Stimulated activated CD8-positive, alpha-beta memory T cell treated with anti-CD3 and anti-CD28 coated beads, Interleukin-12 subunit alpha, Interleukin-12 subunit beta, amount 100 ng/mL, for 1 hour (primary cell): ENCODE measurements around the gene OBSCN.

Experiments
- DNase-seq: peaks from one replicate; pipeline ENCODE4 v3.0.0-alpha.2; 2020; ENCODE audit warnings: low read depth

The OBSCN gene

GRCh38 chr1:228341814-228342626 lies 134.2 kb downstream of the OBSCN start:
- DNase-seq: no peak

DNA sequence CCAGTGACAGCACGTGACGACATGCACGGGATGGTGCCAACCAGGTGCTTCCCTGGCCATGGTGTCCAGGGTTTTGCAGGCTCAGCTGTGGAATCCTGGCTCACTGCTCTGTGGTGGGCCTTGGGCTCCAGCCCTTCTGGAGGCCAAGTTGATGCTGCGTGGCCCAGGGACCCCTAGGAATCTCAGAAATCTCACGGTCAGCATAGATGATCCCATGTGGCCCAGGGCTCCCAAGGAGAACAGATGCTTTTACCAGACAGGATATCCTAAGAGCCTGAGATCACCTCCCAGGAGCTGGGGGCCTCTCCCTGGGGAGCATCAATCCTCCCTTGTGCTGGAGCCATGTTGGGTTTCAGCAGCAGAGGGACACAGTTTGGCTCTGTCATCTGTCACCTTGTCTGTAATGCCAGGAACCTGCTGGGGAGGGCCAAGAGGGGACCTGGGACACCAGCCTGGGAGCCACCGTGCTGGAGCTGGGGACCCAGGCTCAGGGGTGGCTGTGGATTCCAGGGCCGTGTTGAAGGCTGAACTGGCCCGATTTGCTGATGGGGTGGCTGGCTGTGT lies 134.9 kb downstream of the OBSCN start:
- no peak for DNase-seq

DNA sequence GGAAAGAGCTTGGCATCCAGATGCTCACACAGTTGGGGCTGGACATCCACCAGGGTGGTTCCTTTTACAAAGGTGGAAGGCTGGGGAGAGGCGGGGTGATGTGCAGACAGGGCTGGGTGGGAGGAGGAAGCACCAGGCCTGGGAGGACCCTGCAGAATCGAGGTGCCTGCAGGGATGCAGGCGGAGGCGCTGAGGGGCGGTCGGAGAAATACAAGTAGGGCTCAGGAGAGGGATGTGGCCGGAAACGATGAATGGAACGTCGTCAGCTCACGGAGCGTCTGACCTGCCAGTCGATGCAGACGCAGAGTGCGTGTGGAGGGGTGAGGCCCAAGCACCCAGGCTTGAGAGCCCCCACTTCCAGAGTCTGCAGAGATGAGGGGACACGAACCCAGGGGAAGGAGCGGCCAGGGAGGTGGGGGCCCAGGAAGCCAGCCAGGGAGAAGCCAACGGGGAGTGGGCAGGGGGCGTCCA lies 135.4 kb downstream of the OBSCN start:
- DNase-seq: no peak

DNA sequence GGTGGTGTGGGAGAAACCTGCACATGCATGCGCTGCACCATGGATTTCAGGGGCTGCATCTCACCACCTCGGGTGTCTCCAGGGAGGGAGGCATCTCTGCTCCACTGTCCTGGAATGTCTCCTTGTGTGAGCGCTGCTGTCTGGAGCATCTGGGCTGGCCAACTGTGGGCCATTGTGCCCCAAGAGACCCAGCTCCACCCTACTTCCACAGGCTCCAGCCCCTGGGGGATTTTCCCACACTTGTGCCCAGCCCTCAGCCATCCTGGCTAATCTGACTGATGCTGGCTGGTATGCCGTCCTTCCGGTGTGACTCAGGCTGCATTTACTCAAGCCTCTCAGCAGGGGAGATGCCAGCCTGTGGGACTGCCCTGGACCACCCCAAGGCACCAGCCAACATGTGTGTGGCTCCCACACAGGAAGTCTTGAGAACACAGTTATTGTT lies 136.8 kb downstream of the OBSCN start:
- no peak for DNase-seq

DNA sequence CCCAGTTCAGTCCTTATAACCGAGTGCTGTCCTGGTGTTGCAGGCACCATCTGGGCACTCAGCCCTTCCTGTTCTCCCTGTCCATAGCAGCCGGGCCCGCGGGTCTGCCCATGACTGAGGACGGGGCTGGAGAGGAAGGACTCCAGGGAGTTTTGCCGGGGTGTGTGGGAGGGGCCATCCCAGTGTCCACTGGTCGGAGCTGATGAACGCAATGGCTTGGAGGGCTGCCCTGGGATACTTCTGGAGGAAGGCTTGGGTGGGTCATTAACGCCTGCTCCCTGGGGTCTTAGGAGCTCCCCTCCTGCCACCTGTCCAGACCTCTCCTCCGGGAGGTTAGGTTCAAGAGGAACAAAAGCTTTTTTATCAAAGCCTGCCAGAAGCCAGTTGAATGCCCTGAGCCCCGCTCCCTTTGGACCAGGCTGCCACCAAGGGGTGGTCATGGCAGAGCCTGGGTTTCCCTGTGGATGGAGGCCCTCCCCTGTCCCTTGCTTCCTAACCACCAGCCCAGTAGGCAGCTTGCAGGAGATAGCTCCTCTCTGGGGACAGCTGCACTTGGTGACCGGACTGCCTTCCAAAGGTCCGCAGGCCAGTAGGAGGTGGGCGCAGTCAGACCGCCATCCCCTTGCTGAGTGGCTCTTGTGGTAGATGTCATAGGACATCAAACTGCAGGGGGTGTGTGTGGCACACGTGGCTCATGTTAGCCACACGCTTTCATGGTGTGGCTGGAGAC lies 137.5 kb downstream of the OBSCN start:
- DNase-seq: no peak

DNA sequence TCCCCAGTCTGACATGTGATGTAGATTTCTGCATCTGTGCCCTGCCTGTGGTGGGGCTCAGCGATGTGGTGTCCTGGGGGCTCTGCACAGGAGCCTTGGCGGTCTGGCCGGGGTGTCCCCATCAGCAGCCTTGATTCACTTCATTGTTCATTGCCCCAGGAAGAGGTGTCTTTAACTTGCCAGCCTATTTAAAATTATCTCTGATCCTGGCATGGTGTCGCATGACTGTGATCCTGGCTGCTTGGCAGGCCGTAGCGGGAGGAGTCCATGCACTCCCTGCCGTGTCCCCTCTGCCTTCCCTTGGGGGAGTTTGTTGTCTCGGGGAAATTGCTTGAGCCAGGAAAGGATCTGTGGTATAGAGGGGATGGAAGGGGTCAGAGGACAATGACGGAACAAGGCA lies 138.9 kb downstream of the OBSCN start:
- no peak for DNase-seq

GRCh38 chr1:228347181-228347580 lies 139.3 kb downstream of the OBSCN start:
- no peak for DNase-seq

DNA sequence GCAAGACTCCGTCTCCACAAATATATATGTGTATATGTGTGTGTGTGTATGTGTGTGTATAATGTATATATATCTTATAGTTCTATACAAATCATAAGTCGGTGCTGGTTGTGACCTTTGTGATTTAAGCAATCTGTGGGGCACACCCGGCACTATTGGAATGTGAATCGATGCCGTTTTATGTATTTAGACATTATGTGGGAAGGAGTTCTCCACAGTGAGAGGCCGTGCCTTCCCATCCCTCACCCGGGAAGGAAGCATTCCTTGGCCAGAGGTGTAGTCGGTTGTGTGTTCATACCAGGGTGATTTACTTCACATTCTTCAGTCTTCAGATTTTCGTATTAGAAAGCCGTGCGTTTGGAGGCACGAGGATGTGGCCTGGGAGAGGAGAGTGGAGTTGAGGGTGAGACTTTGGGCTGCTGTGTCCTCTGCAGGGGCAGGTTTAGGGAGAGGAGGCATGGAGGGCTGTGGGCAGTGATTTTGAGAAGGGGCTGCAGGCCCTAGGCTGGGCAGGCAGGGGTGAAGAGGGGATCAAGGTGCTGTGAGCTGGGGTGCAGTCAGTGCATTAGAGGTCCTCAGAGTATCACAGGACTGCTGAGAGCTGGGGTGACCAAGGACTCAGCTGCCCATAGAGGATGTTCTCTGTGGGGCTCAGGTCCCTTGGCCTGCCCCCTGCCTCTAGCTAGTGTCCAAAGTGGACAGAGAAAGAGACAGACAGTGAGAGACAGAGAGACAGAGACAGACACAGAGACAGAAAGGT lies 141.0 kb downstream of the OBSCN start:
- no peak for DNase-seq

DNA sequence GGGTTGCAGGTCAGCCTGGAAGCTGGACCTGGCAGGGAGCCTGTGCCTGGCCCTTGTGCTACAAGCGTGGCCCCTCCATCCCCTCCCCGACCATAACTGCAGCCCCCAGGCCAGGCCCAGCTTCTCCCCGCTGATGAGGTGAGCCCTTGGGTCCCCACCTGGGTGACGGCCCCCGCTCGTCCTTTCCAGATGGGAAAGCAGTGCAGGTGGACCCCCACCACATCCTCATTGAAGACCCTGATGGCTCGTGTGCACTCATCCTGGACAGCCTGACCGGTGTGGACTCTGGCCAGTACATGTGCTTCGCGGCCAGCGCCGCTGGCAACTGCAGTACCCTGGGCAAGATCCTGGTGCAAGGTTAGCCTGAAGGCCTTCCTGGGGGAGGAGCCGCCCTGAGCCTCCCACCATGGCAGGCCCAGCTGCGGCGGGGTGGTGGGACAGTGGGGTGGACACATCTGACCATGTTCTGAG lies 141.9 kb downstream of the OBSCN start:
- no peak for DNase-seq

DNA sequence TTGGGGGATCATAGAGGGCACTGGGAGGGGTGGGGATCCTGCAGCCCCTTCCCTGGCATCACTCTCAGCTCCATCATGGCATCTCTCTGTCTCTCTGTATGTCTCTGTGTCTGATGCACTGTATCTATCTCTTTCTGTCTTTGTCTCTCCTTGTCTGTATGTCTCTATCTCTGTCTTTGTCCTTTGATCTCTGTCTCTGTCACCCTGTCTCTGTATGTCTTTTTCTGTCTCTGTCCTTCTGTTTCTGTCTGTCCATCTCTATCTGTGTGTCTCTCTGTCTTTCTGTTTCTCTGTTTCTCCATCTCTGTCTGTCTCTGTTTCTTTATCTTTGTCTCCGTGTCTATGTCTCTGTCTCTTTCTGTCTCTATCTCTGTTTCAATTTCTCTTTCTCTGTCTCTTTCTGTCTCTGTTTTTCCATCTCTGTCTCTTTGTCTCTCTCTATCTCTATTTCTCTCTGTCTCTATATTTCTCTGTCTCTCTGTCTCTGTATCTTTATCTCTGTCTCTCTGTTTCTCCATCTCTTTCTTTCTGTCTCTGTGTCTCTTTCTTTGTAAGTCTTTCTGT lies 142.4 kb downstream of the OBSCN start:
- DNase-seq: no peak

DNA sequence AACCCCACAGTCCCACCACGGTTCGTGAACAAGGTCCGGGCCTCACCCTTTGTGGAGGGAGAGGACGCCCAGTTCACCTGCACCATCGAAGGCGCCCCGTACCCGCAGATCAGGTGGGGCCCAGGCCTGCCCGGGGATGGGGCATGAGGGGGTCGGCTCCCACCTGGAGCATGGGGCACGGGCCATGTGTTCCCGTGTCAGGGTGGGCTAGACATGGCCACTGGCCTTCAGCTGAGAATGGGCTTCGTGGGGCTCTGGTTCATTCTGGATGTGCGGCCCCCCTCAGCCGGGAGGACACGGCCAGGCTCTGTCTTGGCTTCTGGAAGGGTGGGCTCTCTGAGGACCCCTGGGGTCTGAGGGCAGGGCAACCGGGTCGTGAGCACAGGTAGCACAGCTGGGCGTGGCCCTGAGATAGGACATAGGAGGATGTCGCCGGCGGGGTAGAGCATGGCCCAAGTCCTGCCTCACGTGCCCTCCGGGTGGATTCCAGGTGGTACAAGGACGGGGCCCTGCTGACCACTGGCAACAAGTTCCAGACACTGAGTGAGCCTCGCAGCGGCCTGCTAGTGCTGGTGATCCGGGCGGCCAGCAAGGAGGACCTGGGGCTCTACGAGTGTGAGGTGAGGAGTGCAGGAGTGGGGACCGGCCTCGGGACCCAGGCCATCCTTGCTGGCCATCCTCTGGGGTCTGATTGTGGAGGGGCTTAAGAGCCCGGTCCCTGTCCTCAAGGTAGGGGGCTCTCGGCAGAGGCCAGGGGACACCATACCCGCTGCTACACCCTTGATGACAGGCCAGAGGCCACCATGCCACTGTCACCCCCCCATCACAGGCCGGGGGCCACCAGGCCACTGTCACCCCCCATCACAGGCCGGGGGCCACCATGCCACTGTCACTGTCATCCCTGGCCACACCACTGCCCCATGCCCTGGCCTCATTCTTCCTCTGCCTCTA lies 143.3 kb downstream of the OBSCN start:
- no peak for DNase-seq

DNA sequence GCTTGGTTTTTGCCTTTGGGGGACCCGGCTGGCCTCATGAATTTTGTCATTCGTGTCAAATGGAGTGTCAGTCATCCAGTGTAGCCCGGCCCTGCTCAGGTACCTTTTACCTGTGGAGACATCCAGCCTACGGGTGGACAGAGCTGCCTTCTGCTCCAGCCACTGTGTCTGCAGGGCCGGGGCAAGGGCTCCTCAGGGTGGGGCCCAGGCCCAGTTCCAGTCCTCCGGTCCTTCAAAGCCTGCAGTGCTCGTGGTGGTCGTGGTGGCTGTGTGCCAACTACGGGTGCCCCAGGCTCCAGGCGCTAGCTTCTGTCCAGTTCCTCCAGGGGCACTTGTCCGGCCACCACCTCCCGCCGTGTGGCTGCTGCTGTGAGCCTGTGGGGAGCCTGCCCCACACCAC lies 144.0 kb downstream of the OBSCN start:
- DNase-seq: no peak

DNA sequence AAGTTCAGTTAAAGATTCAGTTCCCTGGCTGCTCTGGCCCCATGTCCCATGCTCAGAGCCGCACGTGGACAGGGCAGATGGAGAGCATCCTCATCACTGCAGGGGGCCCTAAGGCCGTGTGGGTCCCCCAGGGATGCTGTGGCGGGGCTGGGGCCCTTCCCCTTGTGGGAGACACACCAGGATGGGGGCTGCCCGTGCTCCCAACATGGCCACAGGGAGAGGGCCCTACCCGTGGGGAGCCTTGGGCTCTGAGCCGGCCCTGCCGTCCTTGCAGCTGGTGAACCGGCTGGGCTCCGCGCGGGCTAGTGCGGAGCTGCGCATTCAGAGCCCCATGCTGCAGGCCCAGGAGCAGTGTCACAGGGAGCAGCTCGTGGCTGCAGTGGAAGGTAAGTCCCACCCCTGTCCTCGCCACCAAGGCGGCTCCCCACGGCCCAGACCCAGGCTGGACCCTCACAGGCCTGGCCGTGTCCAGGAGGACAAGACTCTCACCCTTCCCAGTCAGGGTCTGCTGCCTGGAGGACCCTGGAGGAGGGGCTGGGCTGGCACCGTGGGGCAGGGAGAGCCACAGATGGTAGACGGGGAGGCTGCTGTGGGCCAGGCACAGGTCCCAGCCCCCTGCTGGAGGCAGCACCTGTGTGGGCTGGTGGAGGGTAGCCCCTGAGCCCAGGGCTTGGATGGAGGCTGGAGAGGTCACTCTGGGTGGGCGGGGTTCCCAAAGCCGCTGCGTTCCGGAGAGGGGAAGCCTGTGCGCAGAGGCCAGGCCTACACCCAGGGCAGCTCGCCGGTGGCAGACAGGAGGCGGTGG lies 145.0 kb downstream of the OBSCN start:
- DNase-seq: no peak

- DNase-seq: no peak
Measured at GRCh38 chr1:228353601-228354371, 145.9 kb downstream of the OBSCN start.

DNA sequence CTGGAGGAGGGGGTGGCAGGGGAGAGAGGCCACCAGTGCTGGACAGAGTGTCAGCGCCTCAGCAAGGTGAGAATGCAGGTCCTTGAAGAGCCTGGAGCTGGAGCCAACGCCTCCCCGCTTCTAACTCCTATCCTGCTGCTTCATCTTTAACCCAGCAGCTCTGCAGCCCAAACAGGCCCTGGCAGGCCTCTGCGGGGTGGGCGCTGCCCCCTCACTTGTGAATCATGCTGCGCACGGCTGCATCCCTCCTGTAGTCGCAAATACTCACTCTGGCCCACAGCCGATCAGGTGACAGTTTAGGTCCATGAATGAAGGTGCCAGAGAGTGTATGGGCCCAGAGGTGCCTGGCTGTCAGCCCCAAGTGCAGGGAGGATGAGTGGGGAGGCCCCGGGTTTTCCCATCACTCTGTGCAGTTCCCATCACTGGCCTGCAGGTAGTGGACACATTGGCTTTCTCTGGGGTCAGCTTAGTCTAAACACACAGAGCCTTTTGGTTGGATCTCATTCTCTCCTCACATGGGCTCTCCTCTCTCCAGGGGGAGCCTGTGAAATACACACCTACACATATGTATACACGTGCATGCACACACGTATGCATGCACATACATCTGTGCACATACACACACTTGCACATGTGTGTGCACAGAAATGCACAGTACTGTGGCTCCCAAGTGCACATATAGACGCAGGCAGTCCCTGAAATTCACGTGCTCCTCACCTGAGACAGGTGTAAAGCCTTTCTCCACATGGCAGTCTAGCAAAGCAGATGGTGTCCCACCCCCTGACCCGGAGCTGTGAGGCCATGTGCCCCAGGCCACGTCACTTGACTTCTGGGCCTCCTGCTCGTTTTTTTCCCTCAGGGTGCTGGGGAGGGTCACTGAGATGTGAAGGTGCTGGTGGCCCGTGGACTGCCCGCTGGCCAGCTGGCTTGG lies 146.8 kb downstream of the OBSCN start:
- DNase-seq: no peak

GRCh38 chr1:228356897-228357680 lies 149.2 kb downstream of the OBSCN start:
- no peak for DNase-seq
